CD14-positive monocyte (primary cell): ENCODE results near the gene MAPK8IP2. TPM values are rescaled to one million over a fixed set of nuclear protein-coding genes. Genes with fewer than 3 reads are reported as not detected.
"Not testable (repeated sequence)": the region's sequence is repeated elsewhere in the genome, so short reads cannot be mapped to it uniquely, and the experiment has no call there.

Source experiments
- DNase-seq, 3 donors: peaks; one replicate each; pipeline ENCODE4 v3.0.0-alpha.2; 2011 to 2022
- H2AFZ ChIP-seq: 2 replicates; pipeline ENCODE4 v1.6.0; 2012; ENCODE audit warnings: mild to moderate bottlenecking, low read depth, low read length, inconsistent platforms; ENCODE audit not compliant: insufficient read depth, poor library complexity, severe bottlenecking
- H3K27ac ChIP-seq, 2 donors: 1 replicate in 1 of 2; 2 replicates in 1 of 2; pipeline ENCODE4 v1.5.1; 2012 to 2013; ENCODE audit warnings: low read length in 2 of 2, control low read depth in 1 of 2, inconsistent platforms in 1 of 2, low read depth in 1 of 2, mild to moderate bottlenecking in 1 of 2
- H3K27me3 ChIP-seq, 2 donors: one replicate each; pipeline versions ENCODE4 v1.6.0 to v1.6.1; 2011 to 2013; ENCODE audit warnings: low read length in 2 of 2; ENCODE audit not compliant: control insufficient read depth in 2 of 2, insufficient read depth in 2 of 2
- H3K36me3 ChIP-seq, 2 donors: replicated peaks in 1 of 2; 1 replicate in 1 of 2; 2 replicates in 1 of 2; pipeline versions ENCODE4 v1.5.1 to v1.6.1; 2012 to 2013; ENCODE audit warnings: low read length in 2 of 2, control low read depth in 1 of 2, inconsistent platforms in 1 of 2, mild to moderate bottlenecking in 1 of 2; ENCODE audit not compliant: insufficient read depth in 2 of 2, control insufficient read depth in 1 of 2
- H3K4me1 ChIP-seq, 2 donors: 1 replicate in 1 of 2; 2 replicates in 1 of 2; pipeline versions ENCODE4 v1.5.1 to v1.6.1; 2012 to 2013; ENCODE audit warnings: low read length in 2 of 2, control low read depth in 1 of 2, inconsistent platforms in 1 of 2, mild to moderate bottlenecking in 1 of 2, moderate library complexity in 1 of 2; ENCODE audit not compliant: insufficient read depth in 2 of 2, control insufficient read depth in 1 of 2
- H3K4me2 ChIP-seq: replicated peaks from 2 replicates; pipeline ENCODE3; 2012; ENCODE audit warnings: low read length, moderate library complexity, mild to moderate bottlenecking; ENCODE audit not compliant: poor library complexity, severe bottlenecking; ENCODE audit errors: extremely low read depth
- H3K4me3 ChIP-seq, 3 experiments: fragments of 200-600 bp in 1 of 3; sonication (generic) in 1 of 3; replicated peaks in 1 of 3; 1 replicate in 2 of 3; 2 replicates in 1 of 3; pipeline ENCODE4 v1.5.1; 2011 to 2013; ENCODE audit warnings: low read length in 3 of 3, mild to moderate bottlenecking in 3 of 3, control low read depth in 2 of 3, low read depth in 2 of 3, inconsistent platforms in 1 of 3, moderate library complexity in 1 of 3
- H3K79me2 ChIP-seq: 2 replicates; pipeline ENCODE4 v1.6.0; 2012; ENCODE audit warnings: mild to moderate bottlenecking, control low read depth, inconsistent platforms, low read length, moderate library complexity; ENCODE audit not compliant: insufficient read depth
- H3K9ac ChIP-seq: 2 replicates; pipeline ENCODE4 v1.6.0; 2017; ENCODE audit warnings: low read length, mild to moderate bottlenecking; ENCODE audit not compliant: insufficient read depth, poor library complexity, severe bottlenecking
- H3K9me3 ChIP-seq, 2 donors: replicated peaks in 1 of 2; 1 replicate in 1 of 2; 2 replicates in 1 of 2; pipeline versions ENCODE4 v1.5.1 to v1.6.1; 2012 to 2013; ENCODE audit warnings: low read length in 2 of 2, control low read depth in 1 of 2; ENCODE audit not compliant: control insufficient read depth in 1 of 2, insufficient read depth in 1 of 2
- H4K20me1 ChIP-seq: 2 replicates; pipeline ENCODE4 v1.6.0; 2012; ENCODE audit warnings: mild to moderate bottlenecking, low read length, control low read depth, moderate library complexity; ENCODE audit not compliant: insufficient read depth
- H3K27ac Mint-ChIP-seq, 7 donors: one replicate each; pipeline ENCODE4 v1.8.0; 2020; ENCODE audit warnings: mild to moderate bottlenecking in 7 of 7, mixed read lengths in 7 of 7, moderate library complexity in 6 of 7, inconsistent platforms in 2 of 7
- H3K27me3 Mint-ChIP-seq, 3 donors: one replicate each; pipeline ENCODE4 v1.8.0; 2021 to 2022; ENCODE audit warnings: low read depth in 3 of 3, mild to moderate bottlenecking in 3 of 3, mixed read lengths in 3 of 3, moderate library complexity in 3 of 3, inconsistent platforms in 1 of 3
- H3K36me3 Mint-ChIP-seq, 2 donors: one replicate each; pipeline ENCODE4 v1.8.0; 2020; ENCODE audit warnings: mixed read lengths in 2 of 2, inconsistent platforms in 1 of 2, mild to moderate bottlenecking in 1 of 2
- H3K4me1 Mint-ChIP-seq: one replicate; pipeline ENCODE4 v1.8.0; 2020; ENCODE audit warnings: mild to moderate bottlenecking, mixed read lengths
- H3K4me3 Mint-ChIP-seq, 2 donors: one replicate each; pipeline ENCODE4 v1.8.0; 2020; ENCODE audit warnings: mild to moderate bottlenecking in 2 of 2, mixed read lengths in 2 of 2, moderate library complexity in 1 of 2
- H3K9me3 Mint-ChIP-seq, 7 donors: one replicate each; pipeline ENCODE4 v1.8.0; 2020 to 2022; ENCODE audit warnings: mixed read lengths in 7 of 7, mild to moderate bottlenecking in 6 of 7, moderate library complexity in 6 of 7, inconsistent platforms in 2 of 7
- CTCF ChIP-seq: fragments of 200-600 bp; IDR thresholded peaks from one replicate; pipeline ENCODE4 v1.8.0; 2022; ENCODE audit warnings: antibody characterized with exemption, mild to moderate bottlenecking
- WGBS: methylation state at CpG from one replicate; pipeline ENCODE4 v1.1.5; 2013; ENCODE audit warnings: missing lambda C conversion rate; ENCODE audit not compliant: insufficient coverage; 5-methylcytosine and 5-hydroxymethylcytosine counted together
- intact Hi-C, 2 donors: fragments of 100-400 bp; cut with micrococcal nuclease; formaldehyde crosslinking; loops; one replicate each; pipeline versions ENCODE4 v1.15.0 to v1.15.1; 2023
- polyA plus RNA-seq, 3 donors: library from polyadenylated mRNA; depleted of rRNA in 1 of 3; unstranded in 2 of 3; stranded (reverse) in 1 of 3; fragments of 300-500 nt in 2 of 3; fragments of >200 nt in 1 of 3; fragmentation: Illumina TruSeq in 2 of 3; gene quantifications; 1 replicate in 2 of 3; 2 replicates in 1 of 3; pipeline ENCODE4 v1.2.3, GENCODE V29; 2012 to 2021

MAPK8IP2 gene
- polyA plus RNA-seq, 3 donors, result 0.17 TPM; not detected in 2

- H3K9ac ChIP-seq, H3K27me3 ChIP-seq, H3K27ac Mint-ChIP-seq, H3K36me3 Mint-ChIP-seq, H3K4me2 ChIP-seq, H3K9me3 ChIP-seq, DNase-seq, H3K4me1 Mint-ChIP-seq, intact Hi-C loops, H4K20me1 ChIP-seq, H2AFZ ChIP-seq, H3K4me3 ChIP-seq, H3K4me3 Mint-ChIP-seq, H3K79me2 ChIP-seq, H3K27ac ChIP-seq, H3K36me3 ChIP-seq: not testable (repeated sequence)
- Mint-ChIP-seq H3K27me3 (peaks cover 4 to 14% (median 7%) of the 10 kb centered on the region in 3 donors), H3K9me3 (peaks cover 5 to 18% (median 10%) of the 10 kb centered on the region in 7 donors)
- 82% methylated on average over 3 of the region's 3 CpGs for whole genome bisulfite sequencing
- H3K4me1 ChIP-seq, result peaks cover 10 to 13% of the 10 kb centered on the region in 2 donors
Measured at GRCh38 chr22:50643821-50644101, 43.2 kb downstream of the MAPK8IP2 start.

- Histone ChIP-seq H3K9me3 (peaks cover 4 to 8% of the 10 kb centered on the region in 2 donors), H3K4me3 (no peak overlapping the region), H3K79me2 (no peaks in the 10 kb centered on the region), H2AFZ (no peak overlapping the region), H3K4me2 (no peak overlapping the region), H3K27me3 (no peaks in the 10 kb centered on the region), H3K27ac (no peak overlapping the region), H3K9ac (no peak overlapping the region), H3K36me3 (no peaks in the 10 kb centered on the region), H3K4me1 (peaks cover 0 to 15% of the 10 kb centered on the region in 2 donors), H4K20me1 (no peaks in the 10 kb centered on the region)
- no peak overlapping the region for H3K27ac Mint-ChIP-seq
- 100% methylated on average over 6 of the region's 10 CpGs for WGBS
- H3K4me1 Mint-ChIP-seq, result peaks cover 3% of the 10 kb centered on the region
- no peaks in the 10 kb centered on the region for H3K36me3 Mint-ChIP-seq
- intact Hi-C loops, result no loop called here
- no peak overlapping the region for H3K4me3 Mint-ChIP-seq
- peaks cover 7 to 24% (median 19%) of the 10 kb centered on the region in 7 donors for H3K9me3 Mint-ChIP-seq
- no peak for DNase-seq
- peaks cover 2 to 9% (median 9%) of the 10 kb centered on the region in 3 donors for H3K27me3 Mint-ChIP-seq
- no peak for TF ChIP-seq CTCF
Measured at GRCh38 chr22:50653256-50653655, 52.7 kb downstream of the MAPK8IP2 start.

GRCh38 chr22:50654664-50655063, 54.1 kb downstream of the MAPK8IP2 start:
- peaks cover 0 to 15% of the 10 kb centered on the region in 2 donors for H3K4me1 ChIP-seq
- H3K27me3 Mint-ChIP-seq, H3K9me3 ChIP-seq, H3K36me3 ChIP-seq, H3K27ac ChIP-seq, H3K79me2 ChIP-seq, H3K4me2 ChIP-seq, H3K4me3 Mint-ChIP-seq, H3K27ac Mint-ChIP-seq, H3K4me1 Mint-ChIP-seq, H4K20me1 ChIP-seq, H3K36me3 Mint-ChIP-seq, intact Hi-C loops, H3K4me3 ChIP-seq, H2AFZ ChIP-seq, H3K9ac ChIP-seq, DNase-seq, H3K27me3 ChIP-seq: not testable (repeated sequence)
- 93% methylated on average over 6 of the region's 6 CpGs for WGBS
- H3K9me3 Mint-ChIP-seq, result peaks cover 2 to 11% (median 8%) of the 10 kb centered on the region in 7 donors
